HG03342 (cell line): Measurements from ENCODE around the gene GFY.

Experiments used
- ATAC-seq: cut with Tn5 transposase; IDR thresholded peaks from one replicate; pipeline ENCODE4 v1.9.1; 2021; ENCODE audit warnings: mild to moderate bottlenecking, moderate library complexity; ENCODE audit not compliant: unreplicated experiment

The GFY gene

GRCh38 chr19:49408816-49409440, 16.3 kb upstream of the GFY start:
- no peak for ATAC-seq

DNA sequence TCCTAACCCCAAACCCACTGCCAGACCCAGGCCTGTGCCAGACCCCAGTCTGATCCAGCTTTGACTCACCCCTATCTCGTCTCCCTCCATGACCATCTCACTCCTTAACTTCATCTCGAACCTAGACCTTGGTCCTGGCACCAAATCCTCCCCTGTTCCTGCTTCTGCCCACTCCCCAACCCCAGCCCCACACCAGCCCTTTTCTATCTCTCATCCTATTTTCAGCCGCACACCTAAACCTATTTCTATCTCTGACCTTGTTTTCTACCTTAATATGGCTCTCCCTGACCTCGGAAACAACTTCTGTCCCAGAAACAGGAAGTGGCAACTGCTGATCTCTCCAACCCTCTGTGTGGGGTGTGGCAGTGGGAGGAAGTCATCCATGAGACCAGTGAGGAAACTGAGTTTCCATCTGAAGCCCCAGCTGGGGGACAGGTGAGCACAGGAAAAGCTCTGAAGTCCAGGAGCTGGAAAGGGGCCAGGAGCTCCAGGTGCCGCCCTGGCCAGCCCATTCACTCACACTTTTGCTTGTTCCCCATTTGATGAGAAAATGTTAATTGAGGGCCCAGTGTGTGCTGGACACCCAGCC, 15.7 kb upstream of the GFY start:
- ATAC-seq, result no peak

GRCh38 chr19:49411681-49412326, 13.4 kb upstream of the GFY start:
- ATAC-seq, result no peak

DNA sequence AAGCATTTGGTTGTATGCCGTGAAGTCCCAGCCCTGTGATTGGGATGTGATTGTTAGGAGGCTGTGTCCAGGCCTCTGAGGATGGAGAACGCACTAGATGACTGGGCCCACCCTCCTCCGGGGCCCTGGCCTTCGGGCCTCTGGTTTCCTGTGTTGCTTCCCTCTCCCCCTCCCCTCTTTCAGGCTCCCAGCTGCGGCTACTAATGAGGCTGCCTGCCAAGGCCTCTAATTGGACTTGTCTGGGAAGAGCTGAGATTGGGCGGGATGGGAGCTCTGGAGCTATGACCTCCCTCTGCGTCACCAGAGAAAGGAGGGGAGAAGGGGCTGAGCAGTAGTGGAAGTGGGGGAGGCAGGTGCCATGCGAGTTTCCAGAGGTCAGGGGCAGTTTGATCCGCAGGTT, 11.8 kb upstream of the GFY start:
- ATAC-seq, result no peak

GRCh38 chr19:49414256-49414655, 10.9 kb upstream of the GFY start:
- ATAC-seq, result no peak

GRCh38 chr19:49415102-49415809, 9.9 kb upstream of the GFY start:
- ATAC-seq, result no peak

DNA sequence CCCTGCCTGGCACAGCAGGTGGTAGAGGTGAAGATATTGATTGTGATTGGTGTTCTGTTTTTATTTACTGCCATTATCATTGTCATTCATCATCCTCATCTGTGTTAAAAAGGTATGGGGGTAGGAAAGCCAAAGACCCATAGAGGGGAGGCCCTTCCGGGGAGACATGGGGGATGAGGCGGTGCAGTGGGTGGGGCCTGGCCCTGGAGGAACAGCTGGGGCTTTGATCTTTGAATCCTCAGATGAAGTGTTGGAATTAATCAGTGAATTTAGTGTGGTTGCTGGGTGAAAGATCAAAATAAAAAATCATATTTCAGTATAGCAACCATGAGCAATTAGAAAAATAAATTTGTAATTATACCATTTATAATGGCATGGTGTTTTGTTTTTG, 9.4 kb upstream of the GFY start:
- no peak for ATAC-seq

GRCh38 chr19:49417088-49417487, 8.1 kb upstream of the GFY start:
- no peak for ATAC-seq

DNA sequence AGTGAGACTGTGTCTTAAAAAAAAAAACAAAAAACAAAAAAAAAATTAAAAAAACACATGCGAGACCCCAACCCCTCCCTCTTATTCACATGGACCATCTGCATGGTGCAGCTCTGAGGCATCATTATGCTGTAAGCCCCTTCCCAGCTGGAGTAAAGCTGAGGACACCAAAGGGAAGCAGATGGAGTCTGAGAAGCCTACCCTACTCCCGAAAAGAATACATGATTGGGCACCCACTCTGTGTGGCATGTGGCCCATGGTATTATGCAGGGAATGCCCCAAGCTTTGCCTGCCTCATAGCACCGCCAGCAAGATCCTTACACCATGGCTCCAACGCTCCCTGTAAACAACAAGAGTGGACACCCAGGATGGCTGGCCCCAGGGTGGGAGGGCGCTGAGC, 6.7 kb upstream of the GFY start:
- no peak for ATAC-seq

DNA sequence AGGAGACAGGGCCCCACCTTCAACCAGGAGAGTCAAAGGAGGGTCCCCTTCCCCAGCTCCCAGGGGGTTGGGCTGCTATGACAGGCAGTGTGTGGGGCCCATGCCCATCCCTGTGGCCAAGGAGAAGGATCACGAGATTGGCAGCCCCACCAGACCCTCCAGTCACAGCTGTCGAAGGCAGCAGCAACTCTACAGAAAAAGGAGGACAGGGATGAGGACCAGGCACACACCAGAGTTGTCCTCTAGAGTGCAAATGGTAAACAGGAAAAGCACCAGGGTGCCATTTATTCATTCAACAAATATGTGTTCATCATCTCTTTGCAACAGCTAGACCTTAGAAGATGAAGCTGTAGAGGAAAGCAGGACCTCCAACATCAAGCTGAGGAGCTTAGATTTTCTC, 6.0 kb upstream of the GFY start:
- ATAC-seq, result no peak

GRCh38 chr19:49420227-49420626, 5.0 kb upstream of the GFY start:
- no peak for ATAC-seq

DNA sequence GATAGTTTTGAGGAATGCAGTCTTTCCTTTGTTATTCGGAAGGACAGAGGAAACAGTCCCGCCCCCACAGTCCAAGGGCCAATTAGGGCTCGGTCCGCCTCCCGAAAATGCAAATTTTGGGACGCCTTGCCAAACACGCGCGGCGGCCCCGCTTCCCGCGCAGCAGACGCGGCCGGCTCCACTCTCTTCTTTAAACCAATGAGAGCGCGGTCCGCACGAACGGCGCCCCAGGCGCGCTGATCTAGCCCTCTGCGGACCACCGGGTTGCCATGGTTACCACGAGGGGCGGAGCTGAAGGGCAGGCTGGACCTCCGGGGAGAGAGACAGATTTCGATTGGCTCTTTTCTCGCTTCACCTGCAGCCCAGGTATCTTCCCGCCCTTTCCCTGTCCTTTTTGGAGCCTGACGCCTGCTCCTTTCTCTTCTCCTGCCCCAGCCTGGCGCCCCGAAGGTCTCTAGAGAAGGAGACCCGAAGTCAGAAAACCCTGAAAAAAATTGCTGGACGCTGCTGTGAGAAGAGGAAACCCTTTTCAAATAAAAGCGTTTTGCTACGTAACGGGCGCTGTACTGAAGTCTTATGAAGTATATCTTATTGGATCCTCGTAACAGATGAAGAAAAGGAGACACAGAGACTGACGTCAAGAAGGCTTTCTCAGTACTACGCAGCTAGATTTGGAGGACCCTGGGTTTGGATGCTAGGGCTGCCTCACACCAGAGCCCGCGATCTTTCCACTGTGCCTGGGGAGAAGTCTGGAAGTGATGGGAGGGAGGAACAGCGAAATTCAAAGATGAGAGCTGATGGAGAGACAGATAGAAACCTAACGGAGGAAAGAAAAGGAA, 3.9 kb upstream of the GFY start:
- no peak for ATAC-seq

DNA sequence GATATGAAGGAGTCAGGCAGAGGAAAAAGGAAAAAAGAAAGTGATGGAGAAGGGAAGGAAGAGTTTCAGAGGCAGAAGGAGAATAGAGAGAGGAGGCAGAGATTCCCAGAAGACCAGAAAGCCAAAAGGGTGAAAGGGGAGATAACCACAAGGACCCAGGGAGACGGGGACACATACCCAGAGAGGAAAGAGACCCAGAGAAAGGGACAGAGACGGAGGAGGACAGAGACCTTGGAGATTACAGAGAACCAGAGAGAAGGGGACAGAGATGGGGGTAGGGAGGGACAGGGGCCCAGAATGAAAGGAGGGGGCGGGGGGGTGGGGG, 3.3 kb upstream of the GFY start:
- ATAC-seq, result no peak

- no peak for ATAC-seq
These were observed 2.6 kb upstream of the GFY start for GRCh38 chr19:49422407-49423070.

- no peak for ATAC-seq
These were observed 1.9 kb upstream of the GFY start, which contains the start of gene PTH2 for GRCh38 chr19:49423071-49423984. Gene PTH2 (minus strand): TSS chr19:49423441. CDS start chr19:49423339, 102 bp downstream.

DNA sequence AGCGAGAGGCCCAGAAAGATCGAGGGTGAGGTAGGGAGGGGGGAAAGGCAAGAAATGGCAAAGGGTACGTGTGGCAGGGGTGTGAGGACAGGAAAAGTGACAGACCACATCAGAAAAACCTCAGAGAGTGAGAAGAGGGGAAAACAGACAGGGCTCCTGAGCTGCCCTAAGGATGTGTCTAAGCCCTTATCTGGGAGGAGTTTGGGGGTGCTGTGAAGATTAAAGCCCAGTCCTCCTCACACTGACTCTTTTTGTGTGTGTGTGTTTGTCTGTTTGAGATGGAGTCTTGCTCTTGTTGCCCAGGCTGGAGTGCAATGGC, 1.2 kb upstream of the GFY start:
- no peak for ATAC-seq

DNA sequence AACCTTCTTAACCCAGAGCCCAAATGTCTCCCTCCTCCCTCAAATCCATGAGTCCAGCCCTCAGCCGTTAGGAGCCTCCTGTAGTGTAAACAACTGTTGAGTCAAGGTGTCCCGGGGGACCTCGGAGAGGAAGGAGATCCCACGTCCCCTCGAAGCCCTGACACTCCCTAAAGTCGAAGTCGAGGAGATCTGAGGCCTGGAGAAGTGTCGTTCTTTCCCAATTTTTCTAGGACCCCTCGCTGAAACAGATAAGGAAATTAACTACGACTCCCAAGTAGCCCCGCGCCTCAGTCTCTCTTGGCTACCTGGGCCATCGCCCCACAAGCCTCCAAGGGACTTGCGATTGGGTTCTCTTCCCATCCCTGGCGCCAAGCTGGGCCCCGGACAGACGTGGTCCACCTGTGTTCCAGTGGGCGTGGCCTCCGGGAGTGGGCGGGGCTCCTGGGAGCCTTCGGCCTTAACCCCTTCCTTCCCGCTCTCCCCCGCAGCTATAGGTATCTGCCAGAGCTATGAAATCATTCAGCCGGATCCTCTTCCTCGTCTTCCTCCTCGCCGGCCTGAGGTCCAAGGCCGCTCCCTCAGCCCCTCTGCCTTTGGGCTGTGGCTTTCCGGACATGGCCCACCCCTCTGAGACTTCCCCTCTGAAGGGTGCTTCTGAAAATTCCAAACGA, 869 bp downstream of the GFY start:
- ATAC-seq, result no peak

GRCh38 chr19:49427339-49427738, 2.2 kb downstream of the GFY start:
- ATAC-seq, result no peak

DNA sequence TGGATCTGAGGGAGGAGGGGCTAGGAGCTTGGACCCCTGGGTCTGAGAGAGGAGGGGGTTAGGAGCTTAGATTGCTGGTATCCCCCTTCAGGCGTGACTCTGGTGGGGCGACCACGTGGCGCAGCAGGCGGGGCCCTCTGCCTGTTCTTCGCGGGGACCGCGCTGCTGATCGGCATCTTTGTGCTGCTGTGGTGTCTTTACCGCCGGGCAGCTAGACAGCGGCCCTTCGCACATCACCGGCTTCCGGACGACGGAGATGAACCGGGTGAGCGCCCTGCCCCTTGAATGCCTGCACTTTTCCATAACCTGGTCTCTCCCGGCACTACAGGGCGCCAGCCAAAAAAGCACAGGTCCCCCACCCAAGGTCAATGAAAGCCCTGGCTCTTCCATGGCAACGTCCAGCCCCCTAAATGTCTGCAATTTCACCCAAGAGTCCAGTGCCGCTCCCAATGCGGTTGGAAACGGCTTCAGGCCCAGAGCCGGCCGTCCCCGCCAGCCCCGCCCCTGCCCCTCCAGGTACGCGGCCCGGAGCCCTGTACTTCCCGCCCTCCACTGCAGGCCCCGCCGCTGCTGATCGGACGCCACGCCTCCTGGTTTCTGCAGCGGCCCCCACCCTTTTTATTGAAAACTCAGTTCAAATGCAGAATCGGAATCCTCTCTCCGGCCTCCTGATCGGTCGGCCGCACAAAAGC, 2.8 kb downstream of the GFY start:
- ATAC-seq, result no peak
